K562 (cell line): ENCODE data around the gene NHLH1. TPM values are rescaled to one million over a fixed set of nuclear protein-coding genes. Genes with fewer than 3 reads are reported as not detected.

Source experiments
- C11orf30 ChIP-seq: fragments of 450-650 bp; IDR thresholded peaks from 2 replicates; pipeline ENCODE4 v1.6.1; 2016; ENCODE audit warnings: low read depth, mild to moderate bottlenecking
- ESRRA ChIP-seq: fragments of 450-650 bp; IDR thresholded peaks from 2 replicates; pipeline ENCODE4 v1.6.1; 2014; ENCODE audit warnings: low read depth, mild to moderate bottlenecking, moderate library complexity, borderline replicate concordance
- LARP7 ChIP-seq: fragments of 450-650 bp; IDR thresholded peaks from 2 replicates; pipeline ENCODE4 v1.6.1; 2016
- MAFK ChIP-seq: IDR thresholded peaks from 2 replicates; pipeline ENCODE4 v1.6.1; 2011; ENCODE audit warnings: low read length, improper control_type of control experiment
- MEIS2 ChIP-seq: fragments of 450-650 bp; IDR thresholded peaks from 2 replicates; pipeline ENCODE4 v1.6.1; 2014; ENCODE audit warnings: mild to moderate bottlenecking; ENCODE audit not compliant: partially characterized antibody
- NFATC3 ChIP-seq: fragments of 450-650 bp; IDR thresholded peaks from 2 replicates; pipeline ENCODE4 v1.6.1; 2017; ENCODE audit warnings: mild to moderate bottlenecking
- POLR2H ChIP-seq: IDR thresholded peaks from 2 replicates; pipeline ENCODE4 v1.6.1; 2016; ENCODE audit warnings: missing genetic modification characterization, low read depth, mild to moderate bottlenecking, control low read depth, missing compliant biosample characterization, moderate library complexity
- RB1 ChIP-seq: fragments of 450-650 bp; IDR thresholded peaks from 2 replicates; pipeline ENCODE4 v1.6.1; 2017; ENCODE audit warnings: low read depth, mild to moderate bottlenecking
- STAT5A ChIP-seq: IDR thresholded peaks from 2 replicates; pipeline ENCODE4 v1.6.1; 2012; ENCODE audit warnings: low read length, inconsistent platforms, borderline replicate concordance
- TEAD1 ChIP-seq, 2 experiments: fragments of 450-650 bp in 1 of 2; sonication (generic) in 1 of 2; formaldehyde crosslinking; IDR thresholded peaks; 2 replicates each; pipeline versions ENCODE4 v1.4.0 to v1.8.0; 2020 to 2022; ENCODE audit warnings: mild to moderate bottlenecking in 2 of 2, missing genetic modification reagents in 1 of 2
- ZFX ChIP-seq: sonication (generic); formaldehyde crosslinking; IDR thresholded peaks from 2 replicates; pipeline ENCODE4 v1.8.0; 2022; ENCODE audit warnings: mild to moderate bottlenecking, missing genetic modification reagents, moderate library complexity
- polyA plus RNA-seq, 8 experiments: library from polyadenylated mRNA; depleted of rRNA in 4 of 8; stranded (reverse) in 5 of 8; unstranded in 3 of 8; fragments of >200 nt; fragmentation: Nextera tagmentation in 2 of 8; fragmentation: Illumina TruSeq in 1 of 8; extraction: Ambion mirVana in 2 of 8; extraction: Trizol in 1 of 8; gene quantifications; 2 replicates each; pipeline versions ENCODE4 v1.2.1 to v1.2.3, GENCODE V29; 2011 to 2014; ENCODE audit warnings: inconsistent platforms in 1 of 8, missing spikeins in 1 of 8
- total RNA-seq, 7 experiments: library from RNA; depleted of rRNA in 6 of 7; stranded (reverse); fragments of >200 nt in 6 of 7; fragmentation: Illumina TruSeq in 2 of 7; extraction: Trizol in 2 of 7; gene quantifications; 2 replicates each; pipeline versions ENCODE4 v1.2.1 to v1.2.3, GENCODE V29; 2011 to 2021; ENCODE audit warnings: low replicate concordance in 1 of 7
- TF ChIP-seq, protein P1 (sequence below), 2 experiments: fragments of 150-350 bp in 1 of 2; IDR thresholded peaks; 2 replicates each; pipeline ENCODE4 v1.6.1; 2012 to 2016; ENCODE audit warnings: low read depth in 2 of 2, low read length in 2 of 2, mild to moderate bottlenecking in 1 of 2, moderate library complexity in 1 of 2
- TF ChIP-seq, protein P2 (sequence below): IDR thresholded peaks from 2 replicates; pipeline ENCODE4 v1.6.1; 2011; ENCODE audit not compliant: insufficient read length; ENCODE audit errors: extremely low read depth
- TF ChIP-seq, protein P3 (sequence below): sonication (generic); formaldehyde crosslinking; IDR thresholded peaks from 2 replicates; pipeline ENCODE4 v1.8.1; 2023; ENCODE audit warnings: missing genetic modification reagents, mild to moderate bottlenecking, borderline replicate concordance
- TF ChIP-seq, protein P4 (sequence below): fragments of 450-650 bp; IDR thresholded peaks from 2 replicates; pipeline ENCODE4 v1.6.1; 2017; ENCODE audit warnings: antibody characterized with exemption

The NHLH1 gene
- total and polyA plus RNA-seq, 9 of the 15 experiments (the other 6 are each of a cell fraction or from before 2014, with no cell fraction given), result 0.09 to 1.3 (median 0.35) TPM; not detected in 1

DNA sequence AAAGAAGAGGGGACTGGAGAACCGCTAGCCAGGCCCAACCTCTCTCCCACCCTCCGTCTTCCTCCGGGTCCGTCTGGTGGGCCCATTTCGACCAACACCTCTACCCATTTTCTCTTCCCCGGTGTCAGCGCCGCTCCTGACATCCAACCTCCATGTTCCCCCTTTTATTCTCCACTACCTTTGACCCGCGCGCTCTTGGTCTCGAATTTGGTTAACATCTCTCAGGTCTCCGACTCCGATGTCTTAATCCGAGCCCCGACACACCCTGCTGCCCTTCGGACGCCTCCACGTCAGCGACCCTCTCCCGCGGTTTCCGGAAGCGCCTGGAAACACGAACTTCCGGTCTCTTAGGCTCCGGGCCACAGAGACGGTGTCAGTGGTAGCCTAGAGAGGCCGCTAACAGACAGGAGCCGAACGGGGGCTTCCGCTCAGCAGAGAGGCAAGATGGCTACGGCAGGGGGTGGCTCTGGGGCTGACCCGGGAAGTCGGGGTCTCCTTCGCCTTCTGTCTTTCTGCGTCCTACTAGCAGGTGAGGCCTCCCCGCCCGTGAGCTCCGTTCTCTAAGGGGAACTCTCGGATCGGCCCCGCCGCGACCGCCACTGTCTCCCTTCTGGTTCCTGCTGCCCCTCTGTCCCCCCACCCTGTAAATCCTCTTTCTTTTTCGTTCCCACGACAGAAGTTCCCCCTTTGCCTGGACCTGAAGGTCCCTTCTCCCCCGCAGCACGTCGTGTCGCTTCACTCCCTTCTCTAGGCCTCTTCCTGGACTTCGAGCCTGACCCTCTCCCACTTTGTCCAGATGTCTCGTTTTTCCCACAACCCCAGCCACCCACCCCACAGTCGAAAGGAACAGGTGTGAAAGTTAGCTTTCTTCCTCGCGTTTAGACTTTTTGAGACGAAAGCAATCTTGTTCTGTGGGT is 23.7 kb upstream of the NHLH1 start, which contains the start of the genes COPA and NCSTN (continued):
- TF ChIP-seq ESRRA (peak; percentile 59; the same call in 1 of the 2 replicates), STAT5A (no peak; the same call in 1 of the 2 replicates), NFATC3 (no peak), C11orf30 (peak; percentile 97), TEAD1 (CRISPR knock-in tag; IDR thresholded peaks at IDR 0.05) (peak in 1 of 2 experiments; percentile 80; a peak in 2 of 4 replicates), MAFK (no peak), POLR2H (tag) (peak; percentile 84), RB1 (peak; percentile 60; the same call in 1 of the 2 replicates), MEIS2 (peak; percentile 40), ZFX (peak; percentile 75), LARP7 (peak; percentile 47; the same call in 1 of the 2 replicates)
- TF ChIP-seq, protein P1, sequence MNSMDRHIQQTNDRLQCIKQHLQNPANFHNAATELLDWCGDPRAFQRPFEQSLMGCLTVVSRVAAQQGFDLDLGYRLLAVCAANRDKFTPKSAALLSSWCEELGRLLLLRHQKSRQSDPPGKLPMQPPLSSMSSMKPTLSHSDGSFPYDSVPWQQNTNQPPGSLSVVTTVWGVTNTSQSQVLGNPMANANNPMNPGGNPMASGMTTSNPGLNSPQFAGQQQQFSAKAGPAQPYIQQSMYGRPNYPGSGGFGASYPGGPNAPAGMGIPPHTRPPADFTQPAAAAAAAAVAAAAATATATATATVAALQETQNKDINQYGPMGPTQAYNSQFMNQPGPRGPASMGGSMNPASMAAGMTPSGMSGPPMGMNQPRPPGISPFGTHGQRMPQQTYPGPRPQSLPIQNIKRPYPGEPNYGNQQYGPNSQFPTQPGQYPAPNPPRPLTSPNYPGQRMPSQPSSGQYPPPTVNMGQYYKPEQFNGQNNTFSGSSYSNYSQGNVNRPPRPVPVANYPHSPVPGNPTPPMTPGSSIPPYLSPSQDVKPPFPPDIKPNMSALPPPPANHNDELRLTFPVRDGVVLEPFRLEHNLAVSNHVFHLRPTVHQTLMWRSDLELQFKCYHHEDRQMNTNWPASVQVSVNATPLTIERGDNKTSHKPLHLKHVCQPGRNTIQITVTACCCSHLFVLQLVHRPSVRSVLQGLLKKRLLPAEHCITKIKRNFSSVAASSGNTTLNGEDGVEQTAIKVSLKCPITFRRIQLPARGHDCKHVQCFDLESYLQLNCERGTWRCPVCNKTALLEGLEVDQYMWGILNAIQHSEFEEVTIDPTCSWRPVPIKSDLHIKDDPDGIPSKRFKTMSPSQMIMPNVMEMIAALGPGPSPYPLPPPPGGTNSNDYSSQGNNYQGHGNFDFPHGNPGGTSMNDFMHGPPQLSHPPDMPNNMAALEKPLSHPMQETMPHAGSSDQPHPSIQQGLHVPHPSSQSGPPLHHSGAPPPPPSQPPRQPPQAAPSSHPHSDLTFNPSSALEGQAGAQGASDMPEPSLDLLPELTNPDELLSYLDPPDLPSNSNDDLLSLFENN (IDR thresholded peaks at IDR 0.05; ENCODE audit: low read depth in 2 of 2, low read length in 2 of 2), result peak in 1 of 2 experiments; percentile 42; a peak in 1 of 4 replicates
- TF ChIP-seq, protein P2, sequence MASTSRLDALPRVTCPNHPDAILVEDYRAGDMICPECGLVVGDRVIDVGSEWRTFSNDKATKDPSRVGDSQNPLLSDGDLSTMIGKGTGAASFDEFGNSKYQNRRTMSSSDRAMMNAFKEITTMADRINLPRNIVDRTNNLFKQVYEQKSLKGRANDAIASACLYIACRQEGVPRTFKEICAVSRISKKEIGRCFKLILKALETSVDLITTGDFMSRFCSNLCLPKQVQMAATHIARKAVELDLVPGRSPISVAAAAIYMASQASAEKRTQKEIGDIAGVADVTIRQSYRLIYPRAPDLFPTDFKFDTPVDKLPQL, result peak; percentile 70
- TF ChIP-seq, protein P3, sequence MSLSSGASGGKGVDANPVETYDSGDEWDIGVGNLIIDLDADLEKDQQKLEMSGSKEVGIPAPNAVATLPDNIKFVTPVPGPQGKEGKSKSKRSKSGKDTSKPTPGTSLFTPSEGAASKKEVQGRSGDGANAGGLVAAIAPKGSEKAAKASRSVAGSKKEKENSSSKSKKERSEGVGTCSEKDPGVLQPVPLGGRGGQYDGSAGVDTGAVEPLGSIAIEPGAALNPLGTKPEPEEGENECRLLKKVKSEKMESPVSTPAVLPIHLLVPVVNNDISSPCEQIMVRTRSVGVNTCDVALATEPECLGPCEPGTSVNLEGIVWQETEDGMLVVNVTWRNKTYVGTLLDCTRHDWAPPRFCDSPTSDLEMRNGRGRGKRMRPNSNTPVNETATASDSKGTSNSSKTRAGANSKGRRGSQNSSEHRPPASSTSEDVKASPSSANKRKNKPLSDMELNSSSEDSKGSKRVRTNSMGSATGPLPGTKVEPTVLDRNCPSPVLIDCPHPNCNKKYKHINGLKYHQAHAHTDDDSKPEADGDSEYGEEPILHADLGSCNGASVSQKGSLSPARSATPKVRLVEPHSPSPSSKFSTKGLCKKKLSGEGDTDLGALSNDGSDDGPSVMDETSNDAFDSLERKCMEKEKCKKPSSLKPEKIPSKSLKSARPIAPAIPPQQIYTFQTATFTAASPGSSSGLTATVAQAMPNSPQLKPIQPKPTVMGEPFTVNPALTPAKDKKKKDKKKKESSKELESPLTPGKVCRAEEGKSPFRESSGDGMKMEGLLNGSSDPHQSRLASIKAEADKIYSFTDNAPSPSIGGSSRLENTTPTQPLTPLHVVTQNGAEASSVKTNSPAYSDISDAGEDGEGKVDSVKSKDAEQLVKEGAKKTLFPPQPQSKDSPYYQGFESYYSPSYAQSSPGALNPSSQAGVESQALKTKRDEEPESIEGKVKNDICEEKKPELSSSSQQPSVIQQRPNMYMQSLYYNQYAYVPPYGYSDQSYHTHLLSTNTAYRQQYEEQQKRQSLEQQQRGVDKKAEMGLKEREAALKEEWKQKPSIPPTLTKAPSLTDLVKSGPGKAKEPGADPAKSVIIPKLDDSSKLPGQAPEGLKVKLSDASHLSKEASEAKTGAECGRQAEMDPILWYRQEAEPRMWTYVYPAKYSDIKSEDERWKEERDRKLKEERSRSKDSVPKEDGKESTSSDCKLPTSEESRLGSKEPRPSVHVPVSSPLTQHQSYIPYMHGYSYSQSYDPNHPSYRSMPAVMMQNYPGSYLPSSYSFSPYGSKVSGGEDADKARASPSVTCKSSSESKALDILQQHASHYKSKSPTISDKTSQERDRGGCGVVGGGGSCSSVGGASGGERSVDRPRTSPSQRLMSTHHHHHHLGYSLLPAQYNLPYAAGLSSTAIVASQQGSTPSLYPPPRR (CRISPR knock-in tag), result 0 out of 2 replicates have a peak, but pooled peaks have one; percentile 57
- TF ChIP-seq, protein P4, sequence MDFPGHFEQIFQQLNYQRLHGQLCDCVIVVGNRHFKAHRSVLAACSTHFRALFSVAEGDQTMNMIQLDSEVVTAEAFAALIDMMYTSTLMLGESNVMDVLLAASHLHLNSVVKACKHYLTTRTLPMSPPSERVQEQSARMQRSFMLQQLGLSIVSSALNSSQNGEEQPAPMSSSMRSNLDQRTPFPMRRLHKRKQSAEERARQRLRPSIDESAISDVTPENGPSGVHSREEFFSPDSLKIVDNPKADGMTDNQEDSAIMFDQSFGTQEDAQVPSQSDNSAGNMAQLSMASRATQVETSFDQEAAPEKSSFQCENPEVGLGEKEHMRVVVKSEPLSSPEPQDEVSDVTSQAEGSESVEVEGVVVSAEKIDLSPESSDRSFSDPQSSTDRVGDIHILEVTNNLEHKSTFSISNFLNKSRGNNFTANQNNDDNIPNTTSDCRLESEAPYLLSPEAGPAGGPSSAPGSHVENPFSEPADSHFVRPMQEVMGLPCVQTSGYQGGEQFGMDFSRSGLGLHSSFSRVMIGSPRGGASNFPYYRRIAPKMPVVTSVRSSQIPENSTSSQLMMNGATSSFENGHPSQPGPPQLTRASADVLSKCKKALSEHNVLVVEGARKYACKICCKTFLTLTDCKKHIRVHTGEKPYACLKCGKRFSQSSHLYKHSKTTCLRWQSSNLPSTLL, result peak; percentile 64
